ENCODE results near the gene FAM98C. TPM values are rescaled to one million over a fixed set of nuclear protein-coding genes. Genes with fewer than 3 reads are reported as not detected.

FAM98C gene
- polyA plus RNA-seq, 1 experiment: 12.2 TPM

DNA sequence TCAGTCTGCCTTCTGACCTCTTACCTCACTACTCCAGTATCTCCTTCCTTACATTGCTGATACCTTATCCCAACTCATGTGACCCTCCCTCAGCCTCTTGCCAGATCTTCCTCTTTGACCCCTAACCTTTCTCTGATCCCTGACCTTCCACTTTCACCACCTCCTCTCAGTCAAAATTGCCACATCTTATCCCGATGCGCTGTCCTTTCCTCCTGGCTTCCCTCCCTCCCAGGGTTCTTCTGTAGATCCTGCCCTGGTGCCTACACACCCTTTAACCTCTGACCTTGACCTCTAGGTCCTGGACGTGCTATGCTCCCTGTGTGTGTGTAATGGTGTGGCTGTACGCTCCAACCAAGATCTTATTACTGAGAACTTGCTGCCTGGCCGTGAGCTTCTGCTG is 54.3 kb downstream of the FAM98C start:
- TF ChIP-seq, protein P1, sequence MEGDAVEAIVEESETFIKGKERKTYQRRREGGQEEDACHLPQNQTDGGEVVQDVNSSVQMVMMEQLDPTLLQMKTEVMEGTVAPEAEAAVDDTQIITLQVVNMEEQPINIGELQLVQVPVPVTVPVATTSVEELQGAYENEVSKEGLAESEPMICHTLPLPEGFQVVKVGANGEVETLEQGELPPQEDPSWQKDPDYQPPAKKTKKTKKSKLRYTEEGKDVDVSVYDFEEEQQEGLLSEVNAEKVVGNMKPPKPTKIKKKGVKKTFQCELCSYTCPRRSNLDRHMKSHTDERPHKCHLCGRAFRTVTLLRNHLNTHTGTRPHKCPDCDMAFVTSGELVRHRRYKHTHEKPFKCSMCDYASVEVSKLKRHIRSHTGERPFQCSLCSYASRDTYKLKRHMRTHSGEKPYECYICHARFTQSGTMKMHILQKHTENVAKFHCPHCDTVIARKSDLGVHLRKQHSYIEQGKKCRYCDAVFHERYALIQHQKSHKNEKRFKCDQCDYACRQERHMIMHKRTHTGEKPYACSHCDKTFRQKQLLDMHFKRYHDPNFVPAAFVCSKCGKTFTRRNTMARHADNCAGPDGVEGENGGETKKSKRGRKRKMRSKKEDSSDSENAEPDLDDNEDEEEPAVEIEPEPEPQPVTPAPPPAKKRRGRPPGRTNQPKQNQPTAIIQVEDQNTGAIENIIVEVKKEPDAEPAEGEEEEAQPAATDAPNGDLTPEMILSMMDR (IDR thresholded peaks at IDR 0.05; ENCODE audit: insufficient read depth, low read depth, low read length): no peak
- no peaks in the 10 kb centered on the region for H3K36me3 ChIP-seq (ENCODE audit: control insufficient read depth, insufficient read depth, low read length)
- no peak for DNase-seq (ENCODE audit: low read depth)
- ChIA-PET POLR2A (no interaction called here), CTCF (no interaction called here)
- no peak overlapping the region for H3K4me3 ChIP-seq (ENCODE audit: low read depth, low read length)
- no peaks in the 10 kb centered on the region for H3K27me3 ChIP-seq (ENCODE audit: control insufficient read depth, insufficient read depth, low read length)

GRCh38 chr19:38457690-38458405 is 55.0 kb downstream of the FAM98C start:
- H3K4me3 ChIP-seq (ENCODE audit: low read depth, low read length): no peak overlapping the region
- no peak for DNase-seq (ENCODE audit: low read depth)
- POLR2A ChIA-PET: no interaction called here
- no peaks in the 10 kb centered on the region for H3K36me3 ChIP-seq (ENCODE audit: control insufficient read depth, insufficient read depth, low read length)
- TF ChIP-seq, protein P1 (IDR thresholded peaks at IDR 0.05; ENCODE audit: insufficient read depth, low read depth, low read length): no peak
- H3K27me3 ChIP-seq (ENCODE audit: control insufficient read depth, insufficient read depth, low read length): no peaks in the 10 kb centered on the region
- CTCF ChIA-PET: no interaction called here

Other genes starting within 250 kb of the FAM98C start
- gene DPF1, start 178.9 kb upstream of the FAM98C start, polyA plus RNA-seq (2011; rRNA removed): 1.3 and 2.2 TPM in 2 replicates
- 15.6 and 18.3 TPM in 2 replicates for gene PPP1R14A, start 146.7 kb upstream of the FAM98C start, polyA plus RNA-seq (2011; rRNA removed)
- gene SPINT2, start 138.5 kb upstream of the FAM98C start, polyA plus RNA-seq (2011; rRNA removed): 33.2 and 45.5 TPM in 2 replicates
- 0.28 and 0.88 TPM in 2 replicates for gene C19orf33, start 98.8 kb upstream of the FAM98C start, polyA plus RNA-seq (2011; rRNA removed)
- gene YIF1B, start 87.1 kb upstream of the FAM98C start, polyA plus RNA-seq (2011; rRNA removed): 126 and 211 TPM in 2 replicates
- 15.6 and 16.5 TPM in 2 replicates for gene KCNK6, start 83.2 kb upstream of the FAM98C start, polyA plus RNA-seq (2011; rRNA removed)
- gene CATSPERG, start 67.3 kb upstream of the FAM98C start, polyA plus RNA-seq (2011; rRNA removed): 0.22 and 0.26 TPM in 2 replicates
- gene PSMD8, start 28.5 kb upstream of the FAM98C start, polyA plus RNA-seq (2011; rRNA removed): 583 and 662 TPM in 2 replicates
- 0.44 and 0.64 TPM in 2 replicates for gene GGN, start 15.1 kb upstream of the FAM98C start, polyA plus RNA-seq (2011; rRNA removed)
- 4.2 and 5.9 TPM in 2 replicates for gene SPRED3, start 14.4 kb upstream of the FAM98C start, polyA plus RNA-seq (2011; rRNA removed)
- not detected in 2 replicates for gene RASGRP4, start 23.1 kb downstream of the FAM98C start, polyA plus RNA-seq (2011; rRNA removed)
- gene RYR1, start 30.6 kb downstream of the FAM98C start, polyA plus RNA-seq (2011; rRNA removed): under 0.01 and 0.04 TPM in 2 replicates
- gene MAP4K1, start 214.9 kb downstream of the FAM98C start, polyA plus RNA-seq (2011; rRNA removed): 0.18 and 0.25 TPM in 2 replicates
- gene EIF3K, start 216.1 kb downstream of the FAM98C start, polyA plus RNA-seq (2011; rRNA removed): 230 and 357 TPM in 2 replicates
- 592 and 970 TPM in 2 replicates for gene ACTN4, start 244.6 kb downstream of the FAM98C start, polyA plus RNA-seq (2011; rRNA removed)